GM19328 (cell line): Measurements from ENCODE around the gene LIPN.
"Not testable (repeated sequence)": the region's sequence is repeated elsewhere in the genome, so short reads cannot be mapped to it uniquely, and the experiment has no call there.

Experiments used
- ATAC-seq: cut with Tn5 transposase; IDR thresholded peaks from one replicate; pipeline ENCODE4 v1.9.1; 2021; ENCODE audit warnings: mild to moderate bottlenecking, moderate library complexity; ENCODE audit not compliant: unreplicated experiment

Gene LIPN

DNA sequence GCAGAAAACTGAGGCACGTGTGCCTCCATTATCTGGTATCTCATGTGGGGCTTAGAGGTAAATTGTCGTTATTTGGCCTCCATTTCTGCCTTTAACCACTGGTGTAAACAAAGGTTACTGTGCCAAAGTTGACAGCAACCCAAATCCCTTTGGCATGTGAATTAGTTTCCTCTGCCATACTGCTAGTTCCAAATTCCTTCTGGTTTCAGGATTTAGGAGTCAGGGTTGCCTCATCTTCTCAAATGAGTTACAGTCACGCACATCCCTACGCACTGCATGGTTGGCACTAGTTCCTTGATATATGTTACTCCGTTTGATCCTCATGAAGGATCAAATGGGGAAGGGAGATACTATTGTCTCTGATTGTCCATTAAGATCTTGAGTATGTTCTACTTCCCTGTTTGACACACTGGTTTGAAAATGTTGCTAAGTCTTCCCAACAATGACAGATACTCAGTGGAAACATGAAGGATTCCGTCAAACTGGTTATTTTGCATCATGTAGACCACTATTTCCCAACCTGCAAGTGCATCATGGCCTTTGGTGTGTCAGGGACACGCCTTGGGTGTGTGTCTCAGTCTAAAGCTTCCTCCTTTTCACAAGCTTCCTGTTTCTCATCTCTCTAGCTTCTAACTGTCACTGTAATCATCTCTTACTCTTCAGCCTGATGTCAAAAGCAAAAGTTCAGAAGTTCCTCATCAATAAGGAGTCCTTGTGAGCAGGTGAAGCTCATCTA, at the start of gene LIPN:
Gene LIPN, plus strand, starts transcription at position 655 of the 736 bp plus-strand sequence. CDS start 1,386 bp downstream, outside the sequence.
- no peak for ATAC-seq

DNA sequence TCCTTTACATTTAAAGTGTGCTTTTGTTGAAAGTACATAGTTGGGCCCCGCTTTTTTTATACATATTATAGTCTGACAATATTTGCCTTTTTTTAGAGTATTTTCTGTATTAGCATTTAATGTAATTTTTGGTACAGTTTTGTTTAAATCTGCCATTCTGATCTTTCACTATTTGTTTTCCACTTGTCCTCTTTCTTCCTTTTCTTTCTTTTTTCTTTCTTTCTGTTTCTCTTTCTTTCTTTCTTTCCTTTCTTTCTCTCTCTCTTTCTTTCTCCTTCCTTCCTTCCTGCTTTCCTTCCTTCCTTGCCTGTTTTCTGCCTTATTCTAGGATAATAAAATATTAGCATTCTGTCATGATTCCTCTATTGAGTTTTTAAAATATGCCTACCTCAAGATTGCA, 44.3 kb upstream of the LIPN start:
- ATAC-seq: no peak

GRCh38 chr10:88721392-88721791, 38.4 kb upstream of the LIPN start:
- no peak for ATAC-seq

- no peak for ATAC-seq
These were observed 34.0 kb upstream of the LIPN start for GRCh38 chr10:88725798-88726197.

DNA sequence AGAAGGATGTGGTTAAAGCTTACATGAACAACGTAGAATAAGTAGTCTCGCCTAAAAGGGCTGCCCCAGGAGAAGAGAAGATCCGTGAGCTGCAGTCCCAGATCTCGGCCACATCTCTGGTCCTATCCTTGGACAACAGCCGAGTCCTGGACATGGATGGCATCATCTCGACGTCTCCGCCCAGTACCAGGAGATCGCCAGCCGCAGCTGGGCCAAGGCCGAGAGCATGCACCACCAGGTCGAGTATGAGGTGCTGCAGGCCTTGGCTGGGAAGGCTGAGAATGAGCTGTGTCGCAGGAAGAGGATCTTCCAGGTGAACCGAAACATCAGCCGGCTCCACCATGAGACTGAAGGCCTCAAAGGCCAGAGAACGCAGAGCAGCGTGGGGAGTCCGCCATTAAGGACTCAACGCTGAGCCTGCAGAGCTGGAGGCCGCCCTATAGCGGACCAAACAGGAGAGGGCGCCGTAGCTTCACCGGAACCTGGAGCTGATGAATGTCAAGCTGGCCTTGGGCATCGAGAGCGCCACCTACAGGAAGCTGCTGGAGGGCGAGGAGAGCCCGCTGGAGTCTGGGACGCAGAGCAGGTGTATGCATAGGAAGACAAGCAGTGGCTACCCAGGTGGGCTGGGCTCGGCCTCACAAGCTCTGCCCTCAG, 31.6 kb upstream of the LIPN start:
- ATAC-seq: no peak

- ATAC-seq: no peak
These were observed 29.0 kb upstream of the LIPN start for GRCh38 chr10:88730864-88731263.

- ATAC-seq: no peak
These were observed 28.5 kb upstream of the LIPN start for GRCh38 chr10:88731296-88731695.

DNA sequence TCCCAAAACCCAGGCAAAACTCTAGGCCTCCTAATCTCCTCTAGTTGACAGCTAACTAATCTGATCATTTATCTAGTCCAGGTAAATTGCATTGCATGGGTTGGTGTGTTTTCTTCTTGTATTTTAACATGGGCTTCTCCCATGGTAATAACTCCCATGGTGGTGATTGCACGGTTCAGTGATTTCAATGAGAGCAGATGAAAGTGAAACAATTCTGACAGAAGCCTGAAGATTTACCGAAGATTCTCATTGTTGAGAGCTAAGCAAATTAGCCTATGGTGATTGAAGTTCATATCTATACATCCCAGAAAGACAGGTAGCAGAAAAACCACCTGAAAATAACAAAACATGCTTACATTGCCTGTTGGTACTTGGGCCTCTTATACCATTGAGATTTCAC, 26.6 kb upstream of the LIPN start:
- ATAC-seq: no peak

DNA sequence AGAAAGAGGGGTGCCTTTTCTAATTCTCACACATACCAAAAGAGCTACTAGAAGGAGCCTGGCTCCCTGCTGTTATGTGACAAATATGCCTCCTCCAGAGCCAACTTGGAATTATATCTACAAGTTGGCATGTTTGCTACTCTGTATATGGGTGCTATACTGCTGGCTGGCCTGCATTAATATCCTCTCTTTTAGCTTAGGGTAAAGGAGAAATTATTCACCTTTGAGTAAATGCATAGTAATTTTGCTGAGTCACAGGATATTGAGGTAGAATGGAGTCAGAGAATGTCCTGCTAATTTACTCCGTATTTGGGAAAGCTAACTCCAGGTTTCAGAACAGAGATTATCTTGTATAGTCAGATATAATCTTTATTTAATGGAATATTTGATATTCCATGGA, 24.2 kb upstream of the LIPN start:
- no peak for ATAC-seq

DNA sequence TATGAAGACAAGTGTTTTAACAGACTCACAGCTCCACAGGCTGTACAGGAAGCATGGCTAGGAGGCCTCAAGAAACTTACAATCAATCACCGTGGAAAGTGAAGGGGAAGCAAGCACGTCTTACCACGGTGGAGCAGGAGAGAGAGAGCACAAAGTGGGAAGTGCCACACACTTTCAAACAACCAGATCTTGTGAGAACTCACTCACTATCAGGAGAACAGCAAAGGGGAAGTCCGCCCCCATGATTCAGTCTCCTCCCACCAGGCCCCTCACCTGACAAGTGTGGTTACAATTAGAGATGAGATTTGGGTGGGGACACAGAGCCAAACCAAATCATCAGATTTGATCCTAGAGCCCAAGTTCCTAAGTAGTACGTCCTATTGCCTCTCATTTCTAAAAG, 17.9 kb upstream of the LIPN start:
- not testable (repeated sequence) for ATAC-seq

DNA sequence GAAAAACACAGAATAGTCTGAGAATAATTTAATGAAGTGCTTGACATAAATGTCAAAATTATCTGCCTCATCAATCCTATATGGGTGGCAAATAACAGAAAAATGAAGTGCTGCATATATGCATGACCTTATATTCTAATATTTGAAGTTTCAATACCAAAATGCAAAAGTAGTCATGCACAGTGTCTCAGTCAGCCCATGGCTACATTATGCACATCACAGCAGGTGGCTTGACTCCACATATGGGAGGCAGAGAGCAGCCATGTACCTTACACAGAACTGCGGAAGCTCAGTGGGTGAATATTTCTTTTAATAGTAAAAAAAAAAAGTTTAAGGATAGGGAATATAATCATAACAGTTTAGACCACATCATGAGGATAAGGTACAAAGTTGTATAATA, 17.4 kb upstream of the LIPN start:
- ATAC-seq: no peak

GRCh38 chr10:88744002-88744401, 15.8 kb upstream of the LIPN start:
- no peak for ATAC-seq

- ATAC-seq: no peak
These were observed 14.2 kb upstream of the LIPN start for GRCh38 chr10:88745633-88746032.

DNA sequence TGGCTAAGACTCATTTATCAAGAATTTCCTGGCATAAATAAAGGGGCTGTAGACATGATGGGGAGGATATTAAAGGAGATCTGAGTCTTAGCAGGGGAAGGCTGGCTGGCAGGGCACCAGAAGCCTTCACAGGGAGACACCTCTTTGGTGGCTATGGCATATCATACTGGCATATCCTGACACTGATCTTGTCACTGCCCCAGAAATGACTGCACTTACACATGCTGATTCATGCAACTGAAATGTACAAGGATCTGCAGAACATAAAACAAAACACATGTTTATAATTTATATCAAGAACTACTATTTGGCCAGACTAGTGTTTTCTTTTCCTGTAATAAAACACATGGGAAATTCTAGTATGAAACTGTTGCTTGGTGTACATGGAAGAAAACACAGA, 5.5 kb upstream of the LIPN start:
- no peak for ATAC-seq

- ATAC-seq: no peak
These were observed 4.1 kb upstream of the LIPN start for GRCh38 chr10:88755753-88756152.

- no peak for ATAC-seq
These were observed 3.2 kb upstream of the LIPN start for GRCh38 chr10:88756660-88757059.

GRCh38 chr10:88762906-88763305, 3.1 kb downstream of the LIPN start:
- no peak for ATAC-seq

GRCh38 chr10:88763441-88763840, 3.6 kb downstream of the LIPN start:
- no peak for ATAC-seq

DNA sequence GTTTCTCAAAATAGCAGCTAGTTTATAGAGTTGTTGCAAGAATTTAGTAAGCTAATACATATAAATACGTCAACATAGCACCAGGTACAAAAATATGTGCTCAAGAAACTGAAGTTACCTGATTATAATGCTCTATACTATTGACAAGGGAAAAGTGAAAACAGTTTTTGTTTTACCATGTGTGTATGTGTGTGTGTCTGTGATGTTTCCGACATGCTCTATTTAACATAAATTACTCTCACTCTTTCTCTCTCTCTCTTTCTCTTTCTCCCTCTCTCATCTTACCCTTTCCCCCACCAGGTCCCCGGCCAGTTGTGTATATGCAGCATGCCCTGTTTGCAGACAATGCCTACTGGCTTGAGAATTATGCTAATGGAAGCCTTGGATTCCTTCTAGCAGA, 4.3 kb downstream of the LIPN start:
- ATAC-seq: no peak

DNA sequence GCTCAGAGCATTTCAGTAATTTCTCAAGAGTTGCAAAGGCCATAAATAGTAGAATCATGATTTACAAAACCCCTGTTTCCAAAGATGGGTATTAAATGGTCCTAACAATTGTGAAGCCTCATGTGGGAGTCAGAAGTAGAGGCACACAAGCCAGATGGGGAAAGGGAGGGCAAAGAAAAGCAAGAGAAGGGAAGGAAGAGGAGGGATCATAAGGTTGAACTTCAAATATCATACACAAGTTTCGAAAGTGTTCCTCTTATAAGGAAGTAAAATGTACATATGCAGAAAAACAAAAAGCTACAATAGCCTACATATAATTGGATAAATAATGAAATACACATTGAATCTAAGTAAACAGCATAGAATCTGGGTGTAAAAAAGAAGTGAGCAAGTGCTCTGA, 6.0 kb downstream of the LIPN start:
- ATAC-seq: no peak

GRCh38 chr10:88769384-88769783, 9.6 kb downstream of the LIPN start:
- ATAC-seq: no peak

- no peak for ATAC-seq
These were observed 21.4 kb downstream of the LIPN start for GRCh38 chr10:88781206-88781605.

- ATAC-seq: no peak
These were observed 22.4 kb downstream of the LIPN start for GRCh38 chr10:88782222-88782621.
